GM23338 (cell line): Measurements from ENCODE around the gene HBD. TPM values are rescaled to one million over a fixed set of nuclear protein-coding genes. Genes with fewer than 3 reads are reported as not detected.

Experiments used
- ATAC-seq: fragments of 200-7000 bp; cut with Tn5 transposase; 3 replicates; pipeline ENCODE4 v1.9.1; 2020
- DNase-seq: peaks from one replicate; pipeline ENCODE4 v3.0.0-alpha.2; 2015; ENCODE audit warnings: low spot score
- H2AFZ ChIP-seq: fragments of 200-600 bp; sonication (generic); 2 replicates; pipeline ENCODE4 v1.8.0; 2016; ENCODE audit warnings: antibody characterized with exemption, mild to moderate bottlenecking, moderate library complexity
- H3F3A ChIP-seq: fragments of 200-600 bp; sonication (generic); replicated peaks from 2 replicates; pipeline ENCODE4 v1.8.0; 2017; ENCODE audit warnings: antibody characterized with exemption, mixed run types, low read depth
- H3K27ac ChIP-seq: fragments of 200-600 bp; sonication (generic); 2 replicates; pipeline ENCODE4 v1.6.1; 2016; ENCODE audit warnings: low read depth
- H3K27me3 ChIP-seq: fragments of 200-600 bp; sonication (generic); 2 replicates; pipeline ENCODE4 v1.8.0; 2016; ENCODE audit warnings: mild to moderate bottlenecking, mixed run types, moderate library complexity; ENCODE audit not compliant: insufficient read depth
- H3K36me3 ChIP-seq: fragments of 200-600 bp; sonication (generic); 2 replicates; pipeline ENCODE4 v1.8.0; 2016; ENCODE audit warnings: mild to moderate bottlenecking; ENCODE audit not compliant: insufficient read depth
- H3K4me1 ChIP-seq: fragments of 200-600 bp; sonication (generic); 2 replicates; pipeline ENCODE4 v1.8.0; 2016; ENCODE audit warnings: mild to moderate bottlenecking, moderate library complexity; ENCODE audit not compliant: insufficient read depth
- H3K4me2 ChIP-seq: fragments of 200-600 bp; sonication (generic); 2 replicates; pipeline ENCODE4 v1.7.1; 2017; ENCODE audit warnings: mixed run types
- H3K4me3 ChIP-seq: fragments of 200-600 bp; sonication (generic); 2 replicates; pipeline ENCODE4 v1.6.1; 2016; ENCODE audit warnings: mixed run types
- H3K79me2 ChIP-seq: fragments of 200-600 bp; sonication (generic); replicated peaks from 2 replicates; pipeline ENCODE4 v1.8.0; 2017; ENCODE audit warnings: mild to moderate bottlenecking; ENCODE audit not compliant: insufficient read depth
- H3K9me2 ChIP-seq: fragments of 200-600 bp; sonication (generic); 2 replicates; pipeline ENCODE4 v1.8.0; 2017; ENCODE audit not compliant: insufficient read depth
- H4K20me1 ChIP-seq: fragments of 200-600 bp; sonication (generic); replicated peaks from 2 replicates; pipeline ENCODE4 v1.8.0; 2017; ENCODE audit warnings: mild to moderate bottlenecking; ENCODE audit not compliant: insufficient read depth
- H3K27ac Mint-ChIP-seq: 2 replicates; pipeline ENCODE4 v1.8.0; 2020; ENCODE audit warnings: inconsistent platforms, mild to moderate bottlenecking, moderate library complexity, mixed read lengths
- H3K27me3 Mint-ChIP-seq: 3 replicates; pipeline ENCODE4 v1.8.0; 2022; ENCODE audit warnings: low read depth, mild to moderate bottlenecking, moderate library complexity, mixed read lengths, inconsistent platforms; ENCODE audit not compliant: insufficient read depth, poor library complexity
- H3K36me3 Mint-ChIP-seq: 3 replicates; pipeline ENCODE4 v1.8.0; 2021; ENCODE audit warnings: low read depth, mild to moderate bottlenecking, inconsistent platforms, moderate library complexity, mixed read lengths
- H3K4me1 Mint-ChIP-seq: 3 replicates; pipeline ENCODE4 v1.8.0; 2020; ENCODE audit warnings: mild to moderate bottlenecking, inconsistent platforms, mixed read lengths
- H3K4me3 Mint-ChIP-seq: 3 replicates; pipeline ENCODE4 v1.8.0; 2021; ENCODE audit warnings: moderate library complexity, mild to moderate bottlenecking, inconsistent platforms, mixed read lengths
- H3K9me3 Mint-ChIP-seq: 3 replicates; pipeline ENCODE4 v1.8.0; 2020; ENCODE audit warnings: moderate library complexity, mild to moderate bottlenecking, inconsistent platforms, mixed read lengths
- CTCF ChIP-seq, 2 experiments: fragments of 200-600 bp in 1 of 2; sonication (generic) in 1 of 2; conservative IDR thresholded peaks; 2 replicates each; pipeline versions ENCODE4 v1.5.1 to v1.6.1; 2016 to 2017; ENCODE audit warnings: antibody characterized with exemption in 2 of 2, low read depth in 2 of 2, mild to moderate bottlenecking in 2 of 2, moderate library complexity in 1 of 2
- EZH2 ChIP-seq: fragments of 200-600 bp; sonication (generic); IDR thresholded peaks from one replicate; pipeline ENCODE4 v1.8.0; 2017; ENCODE audit warnings: antibody characterized with exemption, mild to moderate bottlenecking, low read depth; ENCODE audit not compliant: unreplicated experiment
- NANOG ChIP-seq: IDR thresholded peaks from 2 replicates; pipeline ENCODE4 v1.6.1; 2016; ENCODE audit warnings: antibody characterized with exemption, borderline replicate concordance
- POLR2AphosphoS5 ChIP-seq: IDR thresholded peaks from 2 replicates; pipeline ENCODE4 v1.6.1; 2016; ENCODE audit warnings: antibody characterized with exemption, low read depth
- REST ChIP-seq: IDR thresholded peaks from one replicate; pipeline ENCODE4 v1.6.1; 2018; ENCODE audit warnings: antibody characterized with exemption; ENCODE audit not compliant: unreplicated experiment
- STAT1 ChIP-seq: IDR thresholded peaks from one replicate; pipeline ENCODE4 v1.6.1; 2016; ENCODE audit warnings: antibody characterized with exemption; ENCODE audit not compliant: unreplicated experiment
- ZNF462 ChIP-seq: fragments of 250-450 bp; sonication (Bioruptor Pico); IDR thresholded peaks from 2 replicates; pipeline ENCODE4 v1.5.0; 2020; ENCODE audit warnings: mild to moderate bottlenecking, moderate library complexity
- polyA plus RNA-seq: library from polyadenylated mRNA; unstranded; fragments of >200 nt; fragmentation: Nextera tagmentation; extraction: Ambion mirVana; gene quantifications from 2 replicates; pipeline ENCODE4 v1.2.1, GENCODE V29; 2016
- total RNA-seq: library from RNA; depleted of rRNA; stranded (reverse); fragments of >200 nt; shearing (Covaris generic); gene quantifications from 2 replicates; pipeline ENCODE4 v1.2.3, GENCODE V29; 2014

The HBD gene
- total and polyA plus RNA-seq, 2 experiments from 2014 or later, result not detected

GRCh38 chr11:5265832-5266231 lies 31.5 kb upstream of the HBD start:
- Mint-ChIP-seq H3K4me3 (no peak overlapping the region), H3K9me3 (peaks cover 4% of the 10 kb centered on the region; the same call in 2 of the 3 replicates), H3K27me3 (peaks cover 2% of the 10 kb centered on the region), H3K4me1 (peaks cover 5% of the 10 kb centered on the region; the same call in 2 of the 3 replicates), H3K27ac (no peak overlapping the region), H3K36me3 (no peaks in the 10 kb centered on the region)
- H3K27me3 ChIP-seq, result no peaks in the 10 kb centered on the region
- H3F3A ChIP-seq, result no peaks in the 10 kb centered on the region
- H3K27ac ChIP-seq, result no peak overlapping the region
- no peaks in the 10 kb centered on the region for H3K4me1 ChIP-seq
- no peaks in the 10 kb centered on the region for H3K9me2 ChIP-seq
- H3K4me2 ChIP-seq, result no peak overlapping the region
- no peaks in the 10 kb centered on the region for H3K36me3 ChIP-seq
- H4K20me1 ChIP-seq, result no peaks in the 10 kb centered on the region
- H3K79me2 ChIP-seq, result no peaks in the 10 kb centered on the region
- ATAC-seq (no peak), DNase-seq (no peak)
- TF ChIP-seq REST (no peak), EZH2 (no peak), STAT1 (no peak), CTCF (conservative IDR thresholded peaks at IDR 0.05; ENCODE audit: low read depth in 2 of 2) (no peak), ZNF462 (no peak), NANOG (no peak), POLR2AphosphoS5 (no peak)
- no peak overlapping the region for H2AFZ ChIP-seq
- no peak overlapping the region for H3K4me3 ChIP-seq
